H1 (cell line): ENCODE data around the gene NRBF2. TPM values are rescaled to one million over a fixed set of nuclear protein-coding genes. Genes with fewer than 3 reads are reported as not detected.

Experiments used
- CHD7 ChIP-seq: fragments of 300-600 bp; sonication (generic); IDR thresholded peaks from 2 replicates; pipeline ENCODE4 v1.7.1; 2012; ENCODE audit warnings: low read length, moderate library complexity, mild to moderate bottlenecking, inconsistent platforms; ENCODE audit not compliant: insufficient replicate concordance
- CREB1 ChIP-seq: IDR thresholded peaks from 2 replicates; pipeline ENCODE4 v1.6.1; 2012; ENCODE audit warnings: inconsistent platforms
- CTCF ChIP-seq, 3 experiments: IDR thresholded peaks; 1 replicate in 2 of 3; 2 replicates in 1 of 3; pipeline versions ENCODE4 v1.5.1 to v1.6.1; 2011; ENCODE audit warnings: low read length in 3 of 3, mild to moderate bottlenecking in 3 of 3, inconsistent platforms in 2 of 3, low read depth in 1 of 3, moderate library complexity in 1 of 3; ENCODE audit not compliant: insufficient read depth in 1 of 3; ENCODE audit errors: control extremely low read depth in 1 of 3
- GABPA ChIP-seq: IDR thresholded peaks from 2 replicates; pipeline ENCODE4 v1.6.1; 2011; ENCODE audit warnings: mild to moderate bottlenecking, low read length, moderate library complexity, borderline replicate concordance; ENCODE audit not compliant: insufficient read depth
- KDM4A ChIP-seq: IDR thresholded peaks from one replicate; pipeline ENCODE4 v1.7.1; 2012; ENCODE audit warnings: low read depth, mild to moderate bottlenecking, moderate library complexity, low read length, inconsistent platforms; ENCODE audit not compliant: severe bottlenecking
- ZNF274 ChIP-seq: IDR thresholded peaks from 2 replicates; pipeline ENCODE4 v1.7.0; 2012; ENCODE audit warnings: low read length, borderline replicate concordance; ENCODE audit errors: extremely low read depth
- polyA plus RNA-seq, 7 experiments: library from polyadenylated mRNA; depleted of rRNA in 3 of 7; stranded (reverse) in 5 of 7; unstranded in 2 of 7; fragments of >200 nt in 5 of 7; fragments of 200-250 nt in 2 of 7; gene quantifications; 1 replicate in 5 of 7; 2 replicates in 1 of 7; 4 replicates in 1 of 7; pipeline versions ENCODE4 v1.2.1 to v1.2.3, GENCODE V29; 2011 to 2013; ENCODE audit warnings: missing spikeins in 2 of 7, mixed read lengths in 2 of 7
- total RNA-seq: library from RNA; stranded (reverse); fragmentation: NEBNext Ultra II Directional; extraction: Animal tissue kit (Norgen Biotek cat#: 25700); gene quantifications from 2 replicates; pipeline ENCODE4 v1.2.1, GENCODE V29; 2021

Gene NRBF2
- total and polyA plus RNA-seq, 2 of the 8 experiments (the other 6 are each of a cell fraction or from before 2014, with no cell fraction given) = 11.0 to 29.9 TPM

- no peak for TF ChIP-seq CHD7
- no peak for TF ChIP-seq ZNF274
- TF ChIP-seq CTCF (IDR thresholded peaks at IDR 0.05; ENCODE audit: control extremely low read depth in 1 of 3, insufficient read depth in 1 of 3, low read depth in 1 of 3, low read length in 3 of 3) = no peak
- no peak for TF ChIP-seq CREB1
- TF ChIP-seq GABPA = no peak
- no peak for TF ChIP-seq KDM4A
These were observed 27.7 kb upstream of the NRBF2 start (continued) for GRCh38 chr10:63105225-63106110.
